Dendritic cell treated with granulocyte-macrophage colony-stimulating factor and Interleukin-4, amounts not matched to agents 40 ng/mL and 50 ng/mL, for 4 days (primary cell): ENCODE measurements around the gene ADARB1.
A peak's percentile ranks its signal among the peaks of the same experiment; 100 is the strongest.
"Not testable (repeated sequence)": the region's sequence is repeated elsewhere in the genome, so short reads cannot be mapped to it uniquely, and the experiment has no call there.

ENCODE experiments used
- H3K27ac Mint-ChIP-seq: one replicate; pipeline ENCODE4 v1.8.0; 2022; ENCODE audit warnings: mild to moderate bottlenecking, mixed read lengths
- H3K27me3 Mint-ChIP-seq: one replicate; pipeline ENCODE4 v1.8.0; 2022; ENCODE audit warnings: mild to moderate bottlenecking, mixed read lengths
- H3K36me3 Mint-ChIP-seq: one replicate; pipeline ENCODE4 v1.8.0; 2022; ENCODE audit warnings: low read depth, mixed read lengths
- H3K4me1 Mint-ChIP-seq: one replicate; pipeline ENCODE4 v1.8.0; 2022; ENCODE audit warnings: low read depth, mixed read lengths
- H3K4me3 Mint-ChIP-seq: one replicate; pipeline ENCODE4 v1.8.0; 2022; ENCODE audit warnings: mild to moderate bottlenecking, moderate library complexity, mixed read lengths
- H3K9me3 Mint-ChIP-seq: one replicate; pipeline ENCODE4 v1.8.0; 2022; ENCODE audit warnings: mixed read lengths
- intact Hi-C: fragments of 100-400 bp; cut with micrococcal nuclease; formaldehyde crosslinking; loops from one replicate; pipeline ENCODE4 v1.15.0; 2022

ADARB1 gene

GRCh38 chr21:45145146-45145545 is 70.8 kb downstream of the ADARB1 start:
- Mint-ChIP-seq H3K27ac (no peak overlapping the region), H3K4me1 (no peaks in the 10 kb centered on the region), H3K4me3 (no peak overlapping the region), H3K27me3 (no peaks in the 10 kb centered on the region), H3K9me3 (no peaks in the 10 kb centered on the region), H3K36me3 (no peaks in the 10 kb centered on the region)
- intact Hi-C loops: no loop called here

- H3K9me3 Mint-ChIP-seq, H3K27ac Mint-ChIP-seq, intact Hi-C loops, H3K4me3 Mint-ChIP-seq, H3K4me1 Mint-ChIP-seq, H3K27me3 Mint-ChIP-seq, H3K36me3 Mint-ChIP-seq: not testable (repeated sequence)
Measured at GRCh38 chr21:45145846-45146245, 71.5 kb downstream of the ADARB1 start.

GRCh38 chr21:45146306-45146705 is 71.9 kb downstream of the ADARB1 start:
- Mint-ChIP-seq H3K9me3 (no peaks in the 10 kb centered on the region), H3K27ac (no peak overlapping the region), H3K4me3 (no peak overlapping the region), H3K4me1 (peaks cover 6% of the 10 kb centered on the region), H3K36me3 (no peaks in the 10 kb centered on the region), H3K27me3 (peaks cover 2% of the 10 kb centered on the region)
- intact Hi-C loops: no loop called here

GRCh38 chr21:45146801-45147200 is 72.4 kb downstream of the ADARB1 start:
- H3K36me3 Mint-ChIP-seq: no peaks in the 10 kb centered on the region
- H3K27ac Mint-ChIP-seq: no peak overlapping the region
- no peak overlapping the region for H3K4me3 Mint-ChIP-seq
- no peaks in the 10 kb centered on the region for H3K9me3 Mint-ChIP-seq
- intact Hi-C loops: no loop called here
- peaks cover 10% of the 10 kb centered on the region for H3K4me1 Mint-ChIP-seq
- peaks cover 5% of the 10 kb centered on the region for H3K27me3 Mint-ChIP-seq

- no peak overlapping the region for H3K4me3 Mint-ChIP-seq
- no peaks in the 10 kb centered on the region for H3K36me3 Mint-ChIP-seq
- H3K9me3 Mint-ChIP-seq: no peaks in the 10 kb centered on the region
- H3K27me3 Mint-ChIP-seq: peaks cover 6% of the 10 kb centered on the region
- H3K4me1 Mint-ChIP-seq: peaks cover 19% of the 10 kb centered on the region
- intact Hi-C loops: no loop called here
- no peak overlapping the region for H3K27ac Mint-ChIP-seq
Measured at GRCh38 chr21:45147473-45148315, 73.3 kb downstream of the ADARB1 start.

- Mint-ChIP-seq H3K27me3 (peaks cover 6% of the 10 kb centered on the region), H3K4me3 (no peak overlapping the region), H3K36me3 (no peaks in the 10 kb centered on the region), H3K27ac (no peak overlapping the region), H3K9me3 (no peaks in the 10 kb centered on the region), H3K4me1 (peaks cover 24% of the 10 kb centered on the region)
- intact Hi-C loops: no loop called here
Measured at GRCh38 chr21:45148316-45148990, 74.1 kb downstream of the ADARB1 start.

- H3K36me3 Mint-ChIP-seq: no peaks in the 10 kb centered on the region
- H3K4me3 Mint-ChIP-seq: no peak overlapping the region
- peaks cover 6% of the 10 kb centered on the region for H3K27me3 Mint-ChIP-seq
- peaks cover 25% of the 10 kb centered on the region for H3K4me1 Mint-ChIP-seq
- H3K9me3 Mint-ChIP-seq: no peaks in the 10 kb centered on the region
- intact Hi-C loops: no loop called here
- H3K27ac Mint-ChIP-seq: no peak overlapping the region
Measured at GRCh38 chr21:45149021-45149420, 74.6 kb downstream of the ADARB1 start.

GRCh38 chr21:45150638-45151131 is 76.3 kb downstream of the ADARB1 start:
- Mint-ChIP-seq H3K4me3 (no peak overlapping the region), H3K36me3 (no peaks in the 10 kb centered on the region), H3K27me3 (peaks cover 6% of the 10 kb centered on the region), H3K9me3 (peaks cover 1% of the 10 kb centered on the region), H3K27ac (peak overlapping the region; percentile 31), H3K4me1 (peaks cover 25% of the 10 kb centered on the region)
- intact Hi-C loops: loop anchor here (10.0 kb wide), 1 partner anchor 64 kb away; no protein-coding TSS in a partner anchor

GRCh38 chr21:45151445-45152160 is 77.2 kb downstream of the ADARB1 start:
- H3K27me3 Mint-ChIP-seq: peaks cover 6% of the 10 kb centered on the region
- peaks cover 10% of the 10 kb centered on the region for H3K9me3 Mint-ChIP-seq
- intact Hi-C loops: loop anchor here (1.0 to 10.0 kb wide), 2 partner anchors 63 to 141 kb away; no protein-coding TSS in a partner anchor
- H3K27ac Mint-ChIP-seq: peak overlapping the region; percentile 83
- peak overlapping the region; percentile 74 for H3K4me3 Mint-ChIP-seq
- H3K4me1 Mint-ChIP-seq: peaks cover 25% of the 10 kb centered on the region
- no peaks in the 10 kb centered on the region for H3K36me3 Mint-ChIP-seq

- H3K4me1 Mint-ChIP-seq: peaks cover 25% of the 10 kb centered on the region
- peak overlapping the region; percentile 83 for H3K27ac Mint-ChIP-seq
- no peaks in the 10 kb centered on the region for H3K36me3 Mint-ChIP-seq
- intact Hi-C loops: loop anchor here (1.0 to 10.0 kb wide), 2 partner anchors 62 to 140 kb away; no protein-coding TSS in a partner anchor
- peaks cover 6% of the 10 kb centered on the region for H3K27me3 Mint-ChIP-seq
- peak overlapping the region; percentile 74 for H3K4me3 Mint-ChIP-seq
- peaks cover 13% of the 10 kb centered on the region for H3K9me3 Mint-ChIP-seq
Measured at GRCh38 chr21:45152265-45152746, 77.9 kb downstream of the ADARB1 start.

GRCh38 chr21:45153358-45154318 is 79.3 kb downstream of the ADARB1 start:
- intact Hi-C loops: loop anchor here (10.0 kb wide), 1 partner anchor 61 kb away; no protein-coding TSS in a partner anchor
- no peak overlapping the region for H3K4me3 Mint-ChIP-seq
- peaks cover 16% of the 10 kb centered on the region for H3K9me3 Mint-ChIP-seq
- H3K27me3 Mint-ChIP-seq: peaks cover 6% of the 10 kb centered on the region
- no peaks in the 10 kb centered on the region for H3K36me3 Mint-ChIP-seq
- peaks cover 25% of the 10 kb centered on the region for H3K4me1 Mint-ChIP-seq
- no peak overlapping the region for H3K27ac Mint-ChIP-seq

- Mint-ChIP-seq H3K27ac (no peak overlapping the region), H3K4me3 (no peak overlapping the region), H3K4me1 (peaks cover 25% of the 10 kb centered on the region), H3K36me3 (no peaks in the 10 kb centered on the region), H3K9me3 (peaks cover 22% of the 10 kb centered on the region), H3K27me3 (peaks cover 6% of the 10 kb centered on the region)
- intact Hi-C loops: loop anchor here (10.0 kb wide), 1 partner anchor 60 kb away; no protein-coding TSS in a partner anchor
Measured at GRCh38 chr21:45154511-45155508, 80.4 kb downstream of the ADARB1 start.
